D721Med (cell line): ENCODE results near the gene RAP1B.

Experiments
- DNase-seq: peaks from one replicate; pipeline ENCODE4 v3.0.0; 2011; ENCODE audit warnings: low spot score; ENCODE audit not compliant: insufficient read length
- FAIRE-seq: peaks from 2 replicates; lab custom pipeline; 2011; peaks lifted over from hg19 to GRCh38; lab: Jason Lieb, UNC
- TF ChIP-seq, protein P1 (sequence below): IDR thresholded peaks from 2 replicates; pipeline ENCODE4 v1.5.1; 2012; ENCODE audit warnings: mild to moderate bottlenecking, control low read depth; ENCODE audit not compliant: insufficient read depth; ENCODE audit errors: missing control alignments

The RAP1B gene

DNA sequence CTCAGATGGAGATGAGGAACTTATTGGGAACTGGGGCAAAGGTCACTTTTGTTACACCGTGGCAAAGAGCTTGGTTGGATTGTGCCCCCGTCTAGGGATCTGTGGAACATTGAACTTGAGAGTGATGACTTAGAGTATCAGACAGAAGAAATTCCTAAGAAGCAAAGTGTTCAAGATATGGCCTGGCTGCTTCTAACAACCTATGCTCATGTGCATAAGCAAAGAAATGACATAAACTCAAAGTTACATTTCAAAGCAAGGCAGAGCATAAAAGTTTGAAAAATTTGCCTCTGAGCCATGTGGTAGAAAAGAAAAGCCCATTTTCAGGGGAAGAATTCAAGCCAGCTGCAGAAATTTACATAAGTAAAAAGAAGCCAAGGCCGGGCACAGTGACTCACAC, 21.5 kb upstream of the RAP1B start:
- TF ChIP-seq, protein P1, sequence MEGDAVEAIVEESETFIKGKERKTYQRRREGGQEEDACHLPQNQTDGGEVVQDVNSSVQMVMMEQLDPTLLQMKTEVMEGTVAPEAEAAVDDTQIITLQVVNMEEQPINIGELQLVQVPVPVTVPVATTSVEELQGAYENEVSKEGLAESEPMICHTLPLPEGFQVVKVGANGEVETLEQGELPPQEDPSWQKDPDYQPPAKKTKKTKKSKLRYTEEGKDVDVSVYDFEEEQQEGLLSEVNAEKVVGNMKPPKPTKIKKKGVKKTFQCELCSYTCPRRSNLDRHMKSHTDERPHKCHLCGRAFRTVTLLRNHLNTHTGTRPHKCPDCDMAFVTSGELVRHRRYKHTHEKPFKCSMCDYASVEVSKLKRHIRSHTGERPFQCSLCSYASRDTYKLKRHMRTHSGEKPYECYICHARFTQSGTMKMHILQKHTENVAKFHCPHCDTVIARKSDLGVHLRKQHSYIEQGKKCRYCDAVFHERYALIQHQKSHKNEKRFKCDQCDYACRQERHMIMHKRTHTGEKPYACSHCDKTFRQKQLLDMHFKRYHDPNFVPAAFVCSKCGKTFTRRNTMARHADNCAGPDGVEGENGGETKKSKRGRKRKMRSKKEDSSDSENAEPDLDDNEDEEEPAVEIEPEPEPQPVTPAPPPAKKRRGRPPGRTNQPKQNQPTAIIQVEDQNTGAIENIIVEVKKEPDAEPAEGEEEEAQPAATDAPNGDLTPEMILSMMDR, result no peak
- DNase-seq (no peak), FAIRE-seq (no peak)

DNA sequence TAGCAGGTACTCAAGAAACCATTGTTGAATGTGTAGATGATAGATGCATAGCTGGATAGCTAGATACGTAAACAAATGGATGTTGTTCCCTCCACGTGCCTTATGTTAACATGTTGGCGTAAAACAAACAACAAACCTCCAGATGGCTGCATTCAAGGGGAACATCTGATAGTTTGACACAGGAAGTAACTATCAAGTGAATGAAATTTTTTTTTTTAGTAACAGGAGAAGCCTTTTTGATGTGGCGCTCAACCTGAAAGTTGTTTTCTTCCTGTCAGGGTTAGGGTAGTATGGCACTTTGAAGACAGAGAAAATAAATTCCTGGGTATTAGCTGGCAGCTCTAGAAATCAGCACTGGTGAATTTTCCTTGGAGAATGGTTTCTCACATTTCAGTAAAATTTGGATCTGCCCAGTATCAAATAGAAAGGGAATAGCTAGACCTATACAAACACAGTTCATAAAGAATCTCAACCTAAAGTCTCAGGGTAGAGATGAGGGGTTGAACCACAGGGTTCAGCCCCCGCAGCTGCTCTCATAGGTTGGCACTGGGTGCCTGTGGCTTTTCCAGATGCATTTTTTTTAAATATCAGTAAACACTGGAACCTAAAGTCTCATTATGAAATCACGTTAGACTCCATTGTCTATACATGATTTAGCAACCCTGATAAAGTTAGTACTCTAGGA, 18.8 kb upstream of the RAP1B start:
- DNase-seq (no peak), FAIRE-seq (no peak)
- TF ChIP-seq, protein P1, result no peak

DNA sequence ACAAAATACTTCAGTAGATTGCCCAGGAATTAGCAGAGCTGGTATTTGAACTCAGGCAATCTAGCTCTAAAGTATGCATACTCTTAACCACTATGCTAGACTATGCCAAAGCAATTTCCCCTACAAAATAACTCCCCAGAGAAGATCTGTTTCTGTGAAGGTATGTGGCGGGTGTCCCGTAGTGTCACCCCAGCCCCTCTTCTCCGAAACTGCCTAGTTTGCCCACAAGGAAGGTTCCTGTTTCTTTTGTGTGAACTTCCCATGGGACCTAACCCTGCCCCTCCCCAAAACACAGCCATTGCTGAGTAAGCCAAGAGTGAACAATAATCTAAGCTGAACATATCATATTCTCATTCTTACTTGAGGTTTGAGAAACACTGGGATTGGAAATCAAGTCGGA, 15.5 kb upstream of the RAP1B start:
- FAIRE-seq (no peak), DNase-seq (no peak)

DNA sequence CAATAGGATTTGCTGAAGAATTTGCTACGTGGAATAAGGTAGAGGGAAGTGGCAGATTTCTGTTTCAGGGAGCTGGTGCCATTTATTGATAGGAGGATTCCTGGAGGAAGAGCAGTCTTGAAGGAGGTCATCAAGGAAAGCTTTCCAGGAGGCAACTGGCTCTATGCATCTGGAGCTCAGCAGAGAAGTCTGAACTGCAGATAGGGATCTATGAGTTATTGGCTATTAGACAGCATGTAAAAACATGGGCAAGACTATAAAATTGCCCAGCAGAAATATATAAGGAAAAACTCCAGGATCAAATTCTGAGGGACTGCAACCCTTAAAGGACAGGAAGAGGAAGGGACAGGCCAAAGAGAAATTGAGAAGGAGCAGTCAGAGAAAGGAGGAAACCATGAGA, 8.9 kb upstream of the RAP1B start:
- FAIRE-seq (no peak), DNase-seq (no peak)
- TF ChIP-seq, protein P1, result no peak

More for the DNA sequence above, 15.5 kb upstream of the RAP1B start:
- TF ChIP-seq, protein P1, result no peak

DNA sequence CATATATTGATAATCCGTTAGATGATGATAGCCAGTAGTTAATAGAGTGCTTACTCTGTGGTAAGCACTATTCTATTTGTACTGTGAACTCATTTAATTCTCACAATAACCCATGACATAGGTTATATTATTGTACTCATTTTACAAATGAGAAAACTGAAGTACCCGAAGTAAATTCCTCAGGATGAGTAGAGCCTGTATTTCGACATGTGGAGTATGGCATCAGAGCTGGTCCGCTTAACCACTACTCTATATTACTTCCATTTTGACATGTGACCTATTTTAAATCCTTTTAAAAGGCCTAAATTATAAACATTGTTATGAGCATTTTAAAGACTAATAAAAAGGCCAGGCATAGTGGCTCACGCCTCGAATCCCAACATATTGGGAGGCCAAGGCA, 8.0 kb upstream of the RAP1B start:
- DNase-seq, result no peak
- no peak for FAIRE-seq
- TF ChIP-seq, protein P1, result no peak

DNA sequence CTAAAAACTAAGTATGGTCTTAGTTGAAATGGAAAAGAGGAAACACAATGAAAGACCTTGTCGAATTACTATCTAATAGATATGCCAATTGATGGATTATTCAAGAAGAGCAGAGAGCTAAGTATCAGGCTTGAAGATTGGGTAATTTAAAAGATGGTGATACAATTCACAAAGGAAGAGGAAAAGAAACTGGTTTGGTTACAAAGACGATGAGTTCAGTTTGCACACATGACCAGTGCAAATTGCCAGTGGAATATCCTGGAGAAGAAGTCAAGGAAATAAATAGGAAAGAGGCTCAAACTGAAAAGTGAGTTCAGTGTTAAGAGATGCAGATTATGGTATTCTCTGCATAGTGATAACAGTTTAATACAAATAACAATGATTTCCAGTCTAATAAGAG, 2.5 kb upstream of the RAP1B start:
- TF ChIP-seq, protein P1, result no peak
- no peak for FAIRE-seq
- DNase-seq, result no peak

DNA sequence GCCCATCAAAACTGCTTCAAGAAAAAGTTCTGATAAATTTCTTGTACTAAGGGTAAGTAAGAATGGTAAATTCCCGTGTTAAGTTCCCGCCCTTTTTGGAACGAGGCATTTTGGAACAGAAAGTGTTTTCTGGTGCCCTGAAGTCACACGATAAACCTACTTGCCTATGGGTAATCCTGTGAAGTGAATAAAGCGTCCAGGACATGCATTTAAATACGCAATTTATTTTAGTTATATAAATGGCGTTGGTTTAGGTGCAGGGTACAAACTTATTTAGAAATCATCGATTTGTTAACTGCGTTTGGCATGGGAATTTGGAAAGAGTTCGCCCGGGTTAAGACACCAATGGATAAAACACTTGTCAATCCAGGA, 715 bp upstream of the RAP1B start:
- TF ChIP-seq, protein P1, result no peak
- no peak for DNase-seq
- no peak for FAIRE-seq
